Body of pancreas (tissue), 4 donors: Measurements from ENCODE around the gene EFCAB14.

ENCODE experiments used
- POLR2A ChIP-seq, 3 donors: fragments of 450-650 bp; IDR thresholded peaks; one replicate each; pipeline ENCODE4 v1.6.1; 2016; ENCODE audit warnings: antibody characterized with exemption in 3 of 3, mild to moderate bottlenecking in 2 of 3
- TF ChIP-seq, protein P1 (sequence below), 7 experiments: fragments of 450-650 bp in 4 of 7; fragments of 200-600 bp in 3 of 7; sonication (generic) in 3 of 7; IDR thresholded peaks; one replicate each; pipeline ENCODE4 v1.5.1; 2016 to 2019; ENCODE audit warnings: antibody characterized with exemption in 7 of 7

- TF ChIP-seq, protein P1, sequence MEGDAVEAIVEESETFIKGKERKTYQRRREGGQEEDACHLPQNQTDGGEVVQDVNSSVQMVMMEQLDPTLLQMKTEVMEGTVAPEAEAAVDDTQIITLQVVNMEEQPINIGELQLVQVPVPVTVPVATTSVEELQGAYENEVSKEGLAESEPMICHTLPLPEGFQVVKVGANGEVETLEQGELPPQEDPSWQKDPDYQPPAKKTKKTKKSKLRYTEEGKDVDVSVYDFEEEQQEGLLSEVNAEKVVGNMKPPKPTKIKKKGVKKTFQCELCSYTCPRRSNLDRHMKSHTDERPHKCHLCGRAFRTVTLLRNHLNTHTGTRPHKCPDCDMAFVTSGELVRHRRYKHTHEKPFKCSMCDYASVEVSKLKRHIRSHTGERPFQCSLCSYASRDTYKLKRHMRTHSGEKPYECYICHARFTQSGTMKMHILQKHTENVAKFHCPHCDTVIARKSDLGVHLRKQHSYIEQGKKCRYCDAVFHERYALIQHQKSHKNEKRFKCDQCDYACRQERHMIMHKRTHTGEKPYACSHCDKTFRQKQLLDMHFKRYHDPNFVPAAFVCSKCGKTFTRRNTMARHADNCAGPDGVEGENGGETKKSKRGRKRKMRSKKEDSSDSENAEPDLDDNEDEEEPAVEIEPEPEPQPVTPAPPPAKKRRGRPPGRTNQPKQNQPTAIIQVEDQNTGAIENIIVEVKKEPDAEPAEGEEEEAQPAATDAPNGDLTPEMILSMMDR (IDR thresholded peaks at IDR 0.05) = no peak
- no peak for TF ChIP-seq POLR2A (IDR thresholded peaks at IDR 0.05)
Observed at GRCh38 chr1:46665983-46666382, 52.9 kb downstream of the EFCAB14 start.
